HG03108 (cell line): Measurements from ENCODE around the gene RBM4.
A peak's percentile ranks its signal among the peaks of the same experiment; 100 is the strongest.
"Not testable (repeated sequence)": the region's sequence is repeated elsewhere in the genome, so short reads cannot be mapped to it uniquely, and the experiment has no call there.

Experiments
- ATAC-seq: cut with Tn5 transposase; IDR thresholded peaks from one replicate; pipeline ENCODE4 v1.9.1; 2021; ENCODE audit warnings: moderate library complexity; ENCODE audit not compliant: unreplicated experiment

RBM4 gene

GRCh38 chr11:66616379-66617154 lies 21.9 kb upstream of the RBM4 start, which contains the start of gene RBM14:
RBM14 (plus strand) TSS chr11:66616630; CDS start chr11:66616721, 91 bp downstream.
- ATAC-seq, result peak; percentile 94

- no peak for ATAC-seq
Measured at GRCh38 chr11:66617155-66617834, 21.2 kb upstream of the RBM4 start.

DNA sequence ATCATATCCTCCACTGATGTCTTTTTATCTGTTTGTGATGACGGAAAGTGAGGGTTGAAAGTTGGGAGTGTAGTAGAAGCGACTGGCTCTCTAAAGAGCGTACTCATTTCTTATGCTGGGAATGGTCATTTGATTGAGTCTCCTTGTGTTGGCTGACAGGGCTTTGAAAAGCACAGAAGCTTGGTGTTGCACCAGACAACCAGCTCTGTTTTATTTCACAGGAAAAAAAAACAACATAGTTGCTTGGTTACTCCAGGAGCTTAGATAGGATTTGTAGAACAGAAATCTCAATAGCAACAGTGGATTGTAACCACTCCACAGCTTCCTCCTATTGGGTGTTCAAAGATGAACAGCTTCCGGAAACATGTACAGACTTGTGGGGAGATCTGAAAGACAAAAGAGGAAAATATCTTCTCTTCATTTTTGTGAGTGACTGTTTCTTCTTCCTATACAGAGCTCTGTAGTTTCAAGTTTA lies 19.4 kb upstream of the RBM4 start:
- ATAC-seq, result no peak

DNA sequence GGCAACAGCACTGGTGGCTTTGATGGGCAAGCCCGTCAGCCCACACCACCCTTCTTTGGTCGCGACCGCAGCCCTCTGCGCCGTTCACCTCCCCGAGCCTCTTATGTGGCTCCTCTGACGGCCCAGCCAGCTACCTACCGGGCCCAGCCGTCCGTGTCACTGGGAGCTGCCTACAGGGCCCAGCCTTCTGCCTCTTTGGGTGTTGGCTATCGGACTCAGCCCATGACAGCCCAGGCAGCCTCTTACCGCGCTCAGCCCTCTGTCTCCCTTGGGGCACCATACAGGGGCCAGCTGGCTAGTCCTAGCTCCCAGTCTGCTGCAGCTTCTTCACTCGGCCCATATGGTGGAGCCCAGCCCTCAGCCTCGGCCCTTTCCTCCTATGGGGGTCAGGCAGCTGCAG lies 14.1 kb upstream of the RBM4 start:
- ATAC-seq, result no peak

DNA sequence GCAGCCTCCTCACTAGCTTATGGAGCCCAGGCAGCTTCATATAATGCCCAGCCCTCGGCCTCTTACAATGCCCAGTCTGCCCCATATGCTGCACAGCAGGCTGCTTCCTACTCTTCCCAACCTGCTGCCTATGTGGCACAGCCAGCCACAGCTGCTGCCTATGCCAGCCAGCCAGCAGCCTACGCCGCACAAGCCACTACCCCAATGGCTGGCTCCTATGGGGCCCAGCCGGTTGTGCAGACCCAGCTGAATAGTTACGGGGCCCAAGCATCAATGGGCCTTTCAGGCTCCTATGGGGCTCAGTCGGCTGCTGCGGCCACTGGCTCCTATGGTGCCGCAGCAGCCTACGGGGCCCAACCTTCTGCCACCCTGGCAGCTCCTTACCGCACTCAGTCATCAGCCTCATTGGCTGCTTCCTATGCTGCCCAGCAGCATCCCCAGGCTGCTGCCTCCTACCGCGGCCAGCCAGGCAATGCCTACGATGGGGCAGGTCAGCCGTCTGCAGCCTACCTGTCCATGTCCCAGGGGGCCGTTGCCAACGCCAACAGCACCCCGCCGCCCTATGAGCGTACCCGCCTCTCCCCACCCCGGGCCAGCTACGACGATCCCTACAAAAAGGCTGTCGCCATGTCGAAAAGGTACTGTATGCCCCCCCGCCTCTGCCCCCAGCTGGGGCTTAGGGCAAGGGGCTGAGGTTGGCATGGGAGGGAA lies 13.3 kb upstream of the RBM4 start:
- no peak for ATAC-seq

- no peak for ATAC-seq
Measured at GRCh38 chr11:66625752-66626149, 12.8 kb upstream of the RBM4 start.

DNA sequence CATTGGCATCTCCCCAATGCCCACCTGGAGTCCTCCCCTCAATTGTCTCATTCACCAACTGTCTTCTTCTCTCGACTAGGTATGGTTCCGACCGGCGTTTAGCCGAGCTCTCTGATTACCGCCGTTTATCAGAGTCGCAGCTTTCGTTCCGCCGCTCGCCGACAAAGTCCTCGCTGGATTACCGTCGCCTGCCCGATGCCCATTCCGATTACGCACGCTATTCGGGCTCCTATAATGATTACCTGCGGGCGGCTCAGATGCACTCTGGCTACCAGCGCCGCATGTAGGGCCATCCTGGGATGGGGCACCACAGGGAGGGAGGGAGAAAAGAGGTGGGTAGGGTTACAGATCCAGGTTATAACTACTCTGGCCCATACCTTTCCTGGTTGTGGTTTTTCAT lies 12.1 kb upstream of the RBM4 start:
- ATAC-seq, result no peak

GRCh38 chr11:66626926-66627325 lies 11.6 kb upstream of the RBM4 start:
- no peak for ATAC-seq

DNA sequence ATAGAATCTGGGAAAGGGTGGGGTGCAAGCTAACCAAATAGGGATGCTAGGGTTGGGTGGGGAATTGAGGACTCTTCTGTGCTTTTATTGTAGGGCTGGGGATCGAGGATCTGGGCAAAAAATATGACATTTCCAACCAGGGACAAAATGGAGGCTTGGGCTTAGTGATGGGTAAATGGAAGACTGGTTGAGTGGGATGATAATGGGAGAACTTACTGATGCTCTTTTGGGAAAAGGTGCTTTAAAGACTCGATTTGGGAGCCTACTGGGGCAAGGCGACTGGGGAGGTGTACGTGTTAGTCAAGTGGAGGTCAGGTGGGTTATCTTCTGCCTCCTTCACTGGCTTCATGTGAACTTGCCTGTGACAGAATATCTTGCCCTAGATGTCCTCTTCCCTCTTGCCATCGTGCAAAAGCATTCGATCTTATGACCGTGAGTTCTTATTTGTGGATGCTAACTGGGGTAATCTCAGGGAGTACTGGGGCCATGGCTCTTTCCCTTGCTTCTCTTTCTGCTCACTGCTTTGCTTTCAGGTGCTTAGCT lies 10.4 kb upstream of the RBM4 start:
- ATAC-seq, result no peak

DNA sequence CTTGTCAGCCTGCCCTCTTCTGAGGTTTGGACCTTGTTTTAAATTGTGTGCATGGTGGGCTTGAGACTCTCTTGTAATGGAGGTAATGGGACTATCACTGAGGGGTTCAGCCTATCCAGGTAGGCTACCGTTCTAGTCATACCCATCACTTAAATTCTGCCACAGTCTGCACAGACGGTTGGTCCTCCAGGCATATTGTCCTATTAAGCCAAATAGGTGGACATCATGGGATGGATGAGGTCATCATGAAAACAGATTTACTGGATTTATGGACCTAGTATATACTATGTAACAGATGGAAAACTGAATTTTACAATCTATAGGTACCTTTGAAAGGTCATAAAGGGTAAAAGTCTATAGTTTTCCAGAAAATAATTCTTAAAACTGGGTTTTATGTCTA lies 9.1 kb upstream of the RBM4 start:
- ATAC-seq, result no peak

GRCh38 chr11:66631883-66632282 lies 6.6 kb upstream of the RBM4 start:
- no peak for ATAC-seq

- ATAC-seq, result no peak
Measured at GRCh38 chr11:66632952-66633351, 5.6 kb upstream of the RBM4 start.

DNA sequence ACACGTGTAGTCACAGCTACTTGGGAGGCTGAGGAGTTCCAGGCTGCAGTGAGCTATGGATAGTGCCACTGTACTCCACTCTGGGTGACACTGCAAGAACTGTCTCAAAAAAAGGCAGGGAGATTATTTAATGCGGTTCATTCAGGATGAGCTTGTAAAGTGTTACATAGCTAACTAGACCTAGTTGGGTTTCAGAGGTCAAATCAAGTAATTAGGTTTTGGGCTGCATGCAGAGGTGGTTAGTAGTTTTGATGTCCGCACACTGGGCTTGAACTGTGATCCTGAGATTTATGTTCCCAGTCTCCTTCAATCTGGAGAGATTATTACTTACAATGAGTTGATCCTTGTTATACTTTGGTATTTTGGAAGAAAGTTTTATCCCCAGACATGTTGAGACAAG lies 2.1 kb upstream of the RBM4 start:
- ATAC-seq, result no peak

DNA sequence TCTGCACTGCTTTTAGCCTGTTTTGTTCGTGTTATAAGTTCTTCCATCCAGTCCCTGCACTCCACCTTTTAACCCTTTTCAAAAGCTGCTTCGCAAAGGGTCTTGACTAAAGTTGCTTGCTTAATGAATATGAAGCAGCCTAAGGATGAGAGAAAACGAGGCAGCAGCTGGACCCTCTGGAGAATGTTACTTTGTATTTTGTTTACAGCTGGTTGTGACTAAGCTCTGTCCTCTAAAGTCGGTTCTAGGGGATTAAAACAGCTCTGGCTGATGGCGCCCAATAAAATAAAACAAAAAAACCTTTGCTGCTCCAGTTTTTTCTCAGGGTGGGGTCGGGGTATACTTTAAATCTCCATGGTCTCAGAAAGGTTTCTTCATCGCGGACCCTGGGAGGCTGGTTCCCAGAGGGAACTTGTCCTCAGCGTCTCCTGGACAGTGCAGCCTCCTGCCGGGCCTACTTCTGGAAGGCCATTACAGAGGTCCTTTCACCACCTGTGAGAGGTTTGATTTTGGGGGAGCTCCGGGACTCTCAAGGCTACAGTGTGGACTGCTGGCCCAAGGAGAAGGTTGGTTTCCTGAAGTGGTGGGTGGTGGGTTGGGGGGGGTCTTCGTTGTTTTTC lies 836 bp upstream of the RBM4 start:
- no peak for ATAC-seq

DNA sequence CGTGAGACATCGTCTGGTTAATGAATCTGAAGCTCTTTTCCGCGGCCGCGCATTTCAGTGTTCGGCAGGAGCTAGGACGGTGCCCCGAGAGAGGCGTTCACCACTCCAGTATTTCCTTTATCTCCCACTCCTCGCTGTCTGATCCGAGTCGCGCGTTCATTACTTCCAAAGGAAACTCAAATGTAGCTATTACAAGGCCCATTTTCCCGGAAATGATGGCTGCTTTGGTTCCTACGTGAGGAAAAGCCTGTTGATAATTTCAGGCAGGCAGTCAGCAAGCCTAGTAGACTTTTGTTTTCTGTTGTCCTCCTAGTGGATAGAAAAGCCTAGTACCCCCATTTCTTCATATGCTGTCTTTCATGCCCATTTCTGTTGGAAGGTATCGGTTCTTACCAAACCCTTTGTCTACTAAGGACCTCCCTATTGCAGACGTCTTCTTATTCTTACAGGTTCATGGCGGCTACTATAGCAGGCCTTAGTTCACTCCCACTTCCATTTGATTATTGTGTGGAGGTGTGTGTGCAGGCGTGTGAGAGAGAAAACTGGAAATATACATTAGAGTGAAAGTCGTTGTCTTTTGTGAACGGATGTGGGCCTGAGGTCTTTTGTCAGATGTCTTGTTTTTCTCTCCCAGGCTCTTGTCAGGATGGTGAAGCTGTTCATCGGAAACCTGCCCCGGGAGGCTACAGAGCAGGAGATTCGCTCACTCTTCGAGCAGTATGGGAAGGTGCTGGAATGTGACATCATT lies 737 bp downstream of the RBM4 start:
- no peak for ATAC-seq

GRCh38 chr11:66639814-66640340 lies 1.4 kb downstream of the RBM4 start:
- ATAC-seq, result not testable (repeated sequence)

GRCh38 chr11:66641834-66642233 lies 3.3 kb downstream of the RBM4 start:
- no peak for ATAC-seq

- ATAC-seq, result no peak
Measured at GRCh38 chr11:66643745-66644437, 5.4 kb downstream of the RBM4 start.

GRCh38 chr11:66646828-66647227 lies 8.3 kb downstream of the RBM4 start:
- ATAC-seq, result no peak
